ENCODE data around the gene TIMM13. TPM values are rescaled to one million over a fixed set of nuclear protein-coding genes. Genes with fewer than 3 reads are reported as not detected.

The TIMM13 gene
- polyA plus RNA-seq, 3 donors: 17.3 to 89.3 (median 72.4) TPM

DNA sequence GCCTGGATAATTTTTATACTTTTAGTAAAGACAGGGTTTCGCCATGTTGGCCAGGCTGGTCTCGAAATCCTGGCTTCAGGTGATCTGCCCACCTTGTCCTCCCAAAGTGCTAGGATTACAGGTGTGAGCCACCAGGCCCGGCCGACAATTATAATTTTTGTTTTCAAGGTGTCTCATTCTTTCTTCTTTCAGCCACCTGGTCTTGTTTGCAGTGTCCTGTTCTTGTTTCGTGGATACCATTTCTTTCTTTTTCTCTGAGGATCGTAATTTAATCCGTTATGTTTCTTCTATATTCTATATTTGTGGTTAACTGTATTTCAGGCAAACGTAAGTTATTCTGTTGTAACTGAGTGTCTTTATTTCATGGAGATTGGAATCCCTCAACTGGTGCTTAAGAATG lies 15.7 kb downstream of the TIMM13 start:
- intact Hi-C loops (cut with micrococcal nuclease): no loop called here
- H3K4me1 ChIP-seq (ENCODE audit: control insufficient read depth in 1 of 2, insufficient read depth in 2 of 2, low read length in 2 of 2): peaks cover 2 to 3% of the 10 kb centered on the region in 2 donors
- no peaks in the 10 kb centered on the region for H3K27me3 ChIP-seq (ENCODE audit: control insufficient read depth in 2 of 2, insufficient read depth in 2 of 2, low read length in 2 of 2)
- H2AFZ ChIP-seq (ENCODE audit: insufficient read depth, low read depth, low read length, poor library complexity, severe bottlenecking): no peak overlapping the region
- peaks cover 3 to 9% (median 5%) of the 10 kb centered on the region in 3 donors for H3K27me3 Mint-ChIP-seq (ENCODE audit: low read depth in 3 of 3)
- no peak overlapping the region for H3K4me3 Mint-ChIP-seq
- H3K79me2 ChIP-seq (ENCODE audit: insufficient read depth, low read length): no peaks in the 10 kb centered on the region
- H4K20me1 ChIP-seq (ENCODE audit: insufficient read depth, low read length): no peaks in the 10 kb centered on the region
- H3K27ac Mint-ChIP-seq: no peak overlapping the region
- H3K36me3 ChIP-seq (replicated peaks in 1 of 2; ENCODE audit: control insufficient read depth in 1 of 2, insufficient read depth in 2 of 2, low read length in 2 of 2): no peaks in the 10 kb centered on the region
- H3K9ac ChIP-seq (ENCODE audit: insufficient read depth, low read length, poor library complexity, severe bottlenecking): no peak overlapping the region
- peaks cover 0 to 9% of the 10 kb centered on the region in 2 donors for H3K9me3 ChIP-seq (replicated peaks in 1 of 2; ENCODE audit: control insufficient read depth in 1 of 2, insufficient read depth in 1 of 2, low read length in 2 of 2)
- H3K36me3 Mint-ChIP-seq: no peaks in the 10 kb centered on the region
- TF ChIP-seq, protein P1, sequence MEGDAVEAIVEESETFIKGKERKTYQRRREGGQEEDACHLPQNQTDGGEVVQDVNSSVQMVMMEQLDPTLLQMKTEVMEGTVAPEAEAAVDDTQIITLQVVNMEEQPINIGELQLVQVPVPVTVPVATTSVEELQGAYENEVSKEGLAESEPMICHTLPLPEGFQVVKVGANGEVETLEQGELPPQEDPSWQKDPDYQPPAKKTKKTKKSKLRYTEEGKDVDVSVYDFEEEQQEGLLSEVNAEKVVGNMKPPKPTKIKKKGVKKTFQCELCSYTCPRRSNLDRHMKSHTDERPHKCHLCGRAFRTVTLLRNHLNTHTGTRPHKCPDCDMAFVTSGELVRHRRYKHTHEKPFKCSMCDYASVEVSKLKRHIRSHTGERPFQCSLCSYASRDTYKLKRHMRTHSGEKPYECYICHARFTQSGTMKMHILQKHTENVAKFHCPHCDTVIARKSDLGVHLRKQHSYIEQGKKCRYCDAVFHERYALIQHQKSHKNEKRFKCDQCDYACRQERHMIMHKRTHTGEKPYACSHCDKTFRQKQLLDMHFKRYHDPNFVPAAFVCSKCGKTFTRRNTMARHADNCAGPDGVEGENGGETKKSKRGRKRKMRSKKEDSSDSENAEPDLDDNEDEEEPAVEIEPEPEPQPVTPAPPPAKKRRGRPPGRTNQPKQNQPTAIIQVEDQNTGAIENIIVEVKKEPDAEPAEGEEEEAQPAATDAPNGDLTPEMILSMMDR (IDR thresholded peaks at IDR 0.05): no peak
- H3K27ac ChIP-seq (ENCODE audit: low read depth in 1 of 2, low read length in 2 of 2): no peak overlapping the region
- H3K9me3 Mint-ChIP-seq: peaks cover 0 to 11% (median 6%) of the 10 kb centered on the region in 7 donors
- H3K4me1 Mint-ChIP-seq: peaks cover 8% of the 10 kb centered on the region
- H3K4me2 ChIP-seq (replicated peaks; ENCODE audit: extremely low read depth, low read length, poor library complexity, severe bottlenecking): no peak overlapping the region
- no peak overlapping the region for H3K4me3 ChIP-seq (replicated peaks in 1 of 3; ENCODE audit: low read depth in 2 of 3, low read length in 3 of 3)
- 90% methylated on average over 2 of the region's 8 CpGs for WGBS (ENCODE audit: insufficient coverage)
- DNase-seq: no peak

- WGBS (ENCODE audit: insufficient coverage): 93% methylated on average over 7 of the region's 7 CpGs
- intact Hi-C loops (cut with micrococcal nuclease): no loop called here
- Histone ChIP-seq H3K36me3 (replicated peaks in 1 of 2; ENCODE audit: control insufficient read depth in 1 of 2, insufficient read depth in 2 of 2, low read length in 2 of 2) (no peaks in the 10 kb centered on the region), H2AFZ (ENCODE audit: insufficient read depth, low read depth, low read length, poor library complexity, severe bottlenecking) (no peak overlapping the region), H3K79me2 (ENCODE audit: insufficient read depth, low read length) (no peaks in the 10 kb centered on the region), H4K20me1 (ENCODE audit: insufficient read depth, low read length) (no peaks in the 10 kb centered on the region), H3K4me2 (replicated peaks; ENCODE audit: extremely low read depth, low read length, poor library complexity, severe bottlenecking) (no peak overlapping the region), H3K27me3 (ENCODE audit: control insufficient read depth in 2 of 2, insufficient read depth in 2 of 2, low read length in 2 of 2) (no peaks in the 10 kb centered on the region), H3K27ac (ENCODE audit: low read depth in 1 of 2, low read length in 2 of 2) (no peak overlapping the region), H3K9me3 (replicated peaks in 1 of 2; ENCODE audit: control insufficient read depth in 1 of 2, insufficient read depth in 1 of 2, low read length in 2 of 2) (peaks cover 0 to 9% of the 10 kb centered on the region in 2 donors), H3K9ac (ENCODE audit: insufficient read depth, low read length, poor library complexity, severe bottlenecking) (no peak overlapping the region), H3K4me1 (ENCODE audit: control insufficient read depth in 1 of 2, insufficient read depth in 2 of 2, low read length in 2 of 2) (no peaks in the 10 kb centered on the region), H3K4me3 (replicated peaks in 1 of 3; ENCODE audit: low read depth in 2 of 3, low read length in 3 of 3) (no peak overlapping the region)
- Mint-ChIP-seq H3K4me1 (peaks cover 6% of the 10 kb centered on the region), H3K27me3 (ENCODE audit: low read depth in 3 of 3) (peaks cover 3 to 7% (median 5%) of the 10 kb centered on the region in 3 donors), H3K27ac (peak overlapping the region in 1 of 7 donors; percentile 85), H3K4me3 (no peak overlapping the region), H3K36me3 (no peaks in the 10 kb centered on the region), H3K9me3 (peaks cover 0 to 14% (median 6%) of the 10 kb centered on the region in 7 donors)
- DNase-seq: no peak
- TF ChIP-seq, protein P1 (IDR thresholded peaks at IDR 0.05): no peak
Measured at GRCh38 chr19:2410023-2410422, 17.4 kb downstream of the TIMM13 start.

Measured in CD14-positive monocyte (primary cell).